NCI-H524 (cell line): ENCODE measurements around the gene ST7L.

ENCODE experiments used
- DNase-seq, 2 experiments: peaks; one replicate each; lab custom pipeline; 2025; lab: John Stamatoyannopoulos, UW

Gene ST7L

DNA sequence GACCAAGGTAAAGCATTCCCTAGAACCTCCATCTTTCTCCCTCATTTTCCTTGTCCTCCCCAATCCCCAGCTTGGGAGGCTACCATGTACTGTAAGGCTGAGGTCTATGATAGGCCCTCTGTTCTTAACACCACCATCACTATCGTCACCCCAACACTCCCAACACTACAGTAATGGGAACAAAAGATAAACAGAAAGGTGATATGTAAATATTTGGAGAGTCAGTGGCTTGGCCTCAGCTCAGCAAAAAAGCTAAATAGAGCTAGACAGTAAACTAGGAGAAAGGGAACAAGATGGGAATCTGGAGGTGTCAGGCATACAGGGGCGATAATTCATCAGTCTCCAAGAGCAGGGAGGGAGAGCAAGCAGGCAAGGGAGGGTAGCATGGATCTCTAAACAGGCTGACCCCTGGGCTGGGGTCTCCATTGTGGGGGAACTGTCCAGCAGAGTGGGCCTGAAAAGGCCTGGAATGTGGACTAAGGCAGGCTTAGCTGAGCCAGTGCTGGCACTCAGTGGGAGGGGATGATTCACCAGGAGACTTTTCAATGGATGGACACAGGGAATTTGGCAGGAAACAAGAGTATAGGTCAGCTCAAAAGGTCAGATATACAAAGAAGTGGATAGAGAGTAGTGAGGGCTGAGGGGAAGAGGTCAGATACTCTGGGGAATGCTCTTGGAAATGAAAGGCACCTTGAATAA, 103.5 kb downstream of the ST7L start:
- DNase-seq: no peak

DNA sequence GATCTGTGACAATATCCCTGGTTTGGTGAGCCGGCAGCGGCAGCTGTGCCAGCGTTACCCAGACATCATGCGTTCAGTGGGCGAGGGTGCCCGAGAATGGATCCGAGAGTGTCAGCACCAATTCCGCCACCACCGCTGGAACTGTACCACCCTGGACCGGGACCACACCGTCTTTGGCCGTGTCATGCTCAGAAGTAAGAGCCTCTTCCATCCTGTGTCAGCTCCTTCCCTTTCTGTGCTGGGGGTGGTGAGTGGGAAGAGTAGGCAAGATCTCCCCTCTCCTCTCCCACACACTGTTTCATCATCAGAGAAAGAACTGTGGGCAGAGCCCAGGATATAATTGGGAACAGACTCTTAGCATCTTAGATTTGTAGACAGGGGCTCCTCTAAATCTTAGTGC, 104.0 kb downstream of the ST7L start:
- no peak for DNase-seq

DNA sequence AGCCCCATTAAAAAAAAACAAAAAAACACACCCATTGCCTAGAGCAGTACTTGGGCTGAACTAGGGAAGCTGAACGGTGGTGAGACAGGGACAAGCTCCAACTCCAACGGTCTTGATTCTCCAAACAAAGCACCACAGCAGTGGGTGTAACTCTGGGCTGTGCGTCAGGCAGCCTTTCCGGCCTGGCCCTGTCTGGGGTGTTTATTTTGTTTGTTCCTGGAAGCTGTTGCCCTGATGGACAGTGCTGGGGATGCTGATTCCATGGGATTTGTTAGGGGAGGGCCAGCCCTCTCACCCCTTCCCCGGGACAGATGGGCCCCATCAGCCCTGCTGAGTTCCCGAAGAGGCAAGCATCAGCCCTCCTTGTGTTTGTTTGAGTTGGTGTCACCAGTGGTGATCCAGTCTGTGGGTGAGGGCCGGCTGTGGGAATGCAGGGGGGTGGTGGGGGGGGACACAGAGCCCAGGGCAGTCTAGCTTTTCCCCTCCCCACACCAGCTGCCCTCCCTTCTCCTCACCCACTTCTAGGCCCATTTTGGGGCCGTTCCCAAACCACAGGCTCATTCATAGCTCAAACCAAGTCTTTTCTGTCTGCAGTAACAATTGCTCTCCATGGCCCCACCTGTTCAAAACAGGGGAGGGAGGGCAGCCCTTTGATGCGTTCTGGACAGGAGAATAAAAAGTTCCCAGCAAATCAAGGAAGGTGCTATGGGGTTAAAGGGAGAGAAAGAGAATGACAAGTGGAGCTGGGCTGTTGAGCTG, 105.7 kb downstream of the ST7L start:
- DNase-seq: no peak

DNA sequence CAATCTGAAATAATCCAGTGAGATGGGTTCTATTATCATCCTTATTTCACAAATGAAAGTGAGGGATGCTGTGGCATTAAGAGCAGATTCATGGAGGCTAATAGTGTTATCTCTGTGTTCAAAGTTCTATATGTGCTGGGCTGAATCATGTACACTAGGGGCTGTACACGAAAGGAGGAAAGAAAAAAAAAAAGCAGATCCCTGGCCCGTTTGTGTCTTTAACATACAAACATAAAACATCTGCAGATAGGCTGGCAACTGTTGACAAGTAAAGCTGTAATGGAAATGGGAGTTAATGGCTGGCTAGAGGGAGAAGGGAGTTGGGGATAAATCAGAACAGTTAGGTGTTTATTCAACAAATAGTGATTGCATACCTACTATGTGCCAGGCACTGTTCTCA, 107.0 kb downstream of the ST7L start:
- no peak for DNase-seq

DNA sequence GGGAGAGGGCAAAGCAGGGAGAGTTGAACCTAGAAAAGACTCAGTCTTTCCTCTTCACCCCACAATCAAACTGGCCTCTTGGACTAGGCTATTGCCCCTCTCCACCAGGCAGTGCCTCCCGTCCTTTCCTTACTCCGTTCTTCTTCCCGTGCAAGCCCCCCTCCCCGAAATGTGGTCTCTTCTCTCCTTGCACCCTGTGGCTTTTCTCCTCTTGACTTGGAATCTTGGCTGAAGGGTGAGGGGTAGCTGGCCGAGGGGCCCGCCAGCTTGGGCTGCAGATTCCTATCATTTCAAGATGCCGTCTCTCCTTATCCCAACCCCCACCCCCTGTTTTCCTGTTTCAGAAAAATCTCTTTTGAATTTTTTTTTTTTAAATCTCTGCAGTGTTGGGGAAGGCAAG, 108.6 kb downstream of the ST7L start:
- DNase-seq: no peak

DNA sequence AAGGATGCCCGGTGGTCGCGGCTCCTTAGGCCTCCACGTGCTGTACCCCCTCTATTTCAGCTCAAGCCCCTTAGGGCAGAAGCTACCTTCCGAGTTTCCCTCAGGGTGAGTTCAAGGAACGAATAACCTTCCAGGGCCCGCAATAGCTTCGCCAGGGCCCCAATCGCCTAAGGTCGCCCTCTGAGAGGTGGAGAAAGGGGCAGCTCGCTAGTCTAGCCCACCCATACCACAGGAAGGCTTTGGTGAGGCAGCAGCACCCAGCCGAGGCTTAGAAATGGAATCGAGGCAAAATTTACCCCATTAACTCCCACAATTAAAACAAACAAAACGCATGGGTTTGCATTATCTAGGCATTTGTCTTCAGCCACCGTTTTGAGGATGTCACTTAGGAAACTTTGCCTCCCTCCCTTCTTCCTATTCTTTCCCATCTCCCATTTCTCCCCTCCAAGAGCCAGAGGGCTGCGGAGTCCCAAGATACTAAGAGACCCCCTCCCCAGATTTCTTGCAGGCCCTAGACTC, 109.2 kb downstream of the ST7L start:
- no peak for DNase-seq

DNA sequence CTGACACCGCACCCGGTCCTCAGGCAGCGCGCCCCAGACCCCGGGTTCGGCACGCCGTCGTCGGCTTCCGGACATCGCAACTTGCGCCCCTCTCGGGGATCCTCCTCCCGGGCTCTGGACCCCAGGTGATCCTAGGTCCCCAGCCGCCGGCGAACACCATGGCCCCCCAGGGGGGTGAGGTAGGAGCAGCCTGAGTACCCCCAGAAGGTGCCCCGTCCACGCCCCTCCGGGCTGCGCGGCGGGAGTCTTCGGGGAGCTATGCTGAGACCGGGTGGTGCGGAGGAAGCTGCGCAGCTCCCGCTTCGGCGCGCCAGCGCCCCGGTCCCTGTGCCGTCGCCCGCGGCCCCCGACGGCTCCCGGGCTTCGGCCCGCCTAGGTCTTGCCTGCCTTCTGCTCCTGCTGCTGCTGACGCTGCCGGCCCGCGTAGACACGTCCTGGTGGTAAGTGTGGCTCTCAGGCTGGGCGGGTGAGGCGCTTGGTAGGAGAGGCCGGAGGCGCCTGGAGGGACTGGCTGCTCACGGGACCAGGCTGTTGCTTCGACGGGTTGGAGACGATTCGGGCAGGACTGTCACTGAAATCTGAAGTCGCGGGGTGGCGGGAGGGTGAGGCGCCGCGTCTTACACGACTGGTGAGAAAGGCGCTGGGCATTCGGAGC, 109.8 kb downstream of the ST7L start:
- DNase-seq: no peak

DNA sequence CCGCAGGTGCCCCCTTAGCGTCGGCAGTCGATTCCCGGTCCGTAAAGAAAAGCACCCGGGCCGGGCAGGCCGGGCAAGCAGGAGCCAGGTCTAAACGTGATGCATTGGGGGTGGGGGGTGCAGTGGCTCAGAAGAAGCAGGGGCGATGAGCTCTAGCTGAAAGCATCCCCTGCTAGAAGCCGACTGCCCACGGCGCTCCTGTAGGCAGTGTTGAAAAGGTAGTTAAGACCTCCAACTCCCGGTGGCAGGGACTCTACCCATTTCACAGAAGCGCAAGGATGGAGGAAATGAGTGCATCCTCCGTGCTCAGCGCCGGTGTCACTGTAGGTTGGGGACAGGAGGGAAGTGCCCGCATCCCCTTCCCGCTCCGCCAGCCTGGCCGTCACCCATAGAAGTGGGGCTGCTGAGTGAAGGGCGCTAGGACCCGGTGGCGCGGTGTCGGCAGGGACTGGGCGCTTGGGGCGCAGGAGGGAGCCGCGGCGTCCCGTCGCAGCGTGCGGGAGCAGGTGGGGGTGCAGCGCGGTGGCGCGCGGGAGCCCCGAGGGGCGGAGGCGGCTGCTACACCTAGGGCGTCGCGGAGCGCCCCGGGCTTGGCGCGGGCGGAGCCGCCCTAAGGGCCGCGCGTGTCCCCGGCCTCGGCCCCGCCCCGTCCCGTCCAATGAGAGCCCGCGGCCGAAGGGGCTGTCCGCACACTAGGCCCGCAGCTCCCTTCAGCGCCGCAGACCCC, 110.5 kb downstream of the ST7L start, which contains the start of gene WNT2B:
Gene WNT2B, plus strand, starts transcription at position 688 of the 727 bp plus-strand sequence. CDS start 298 bp downstream, outside the sequence.
- peak in 1 of 2 experiments; percentile 21 for DNase-seq

DNA sequence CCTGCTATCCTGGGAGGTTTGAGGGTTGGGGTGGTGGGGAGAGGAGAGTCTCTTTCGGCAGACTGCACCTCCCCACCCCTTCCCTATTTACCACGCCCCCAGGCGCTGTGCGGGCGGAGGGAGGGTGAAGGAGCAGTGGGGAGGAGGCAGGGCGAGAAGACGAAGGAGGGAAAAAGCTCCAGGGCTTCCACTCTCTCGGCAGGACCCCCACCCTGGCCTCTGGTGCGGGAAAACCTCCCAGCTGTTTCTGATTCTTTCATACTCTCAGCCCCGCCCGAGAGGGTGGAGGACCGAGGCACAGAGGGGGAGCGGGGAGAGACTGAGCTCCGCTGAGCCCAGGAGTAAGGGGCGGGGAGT, 111.0 kb downstream of the ST7L start:
- DNase-seq: no peak

DNA sequence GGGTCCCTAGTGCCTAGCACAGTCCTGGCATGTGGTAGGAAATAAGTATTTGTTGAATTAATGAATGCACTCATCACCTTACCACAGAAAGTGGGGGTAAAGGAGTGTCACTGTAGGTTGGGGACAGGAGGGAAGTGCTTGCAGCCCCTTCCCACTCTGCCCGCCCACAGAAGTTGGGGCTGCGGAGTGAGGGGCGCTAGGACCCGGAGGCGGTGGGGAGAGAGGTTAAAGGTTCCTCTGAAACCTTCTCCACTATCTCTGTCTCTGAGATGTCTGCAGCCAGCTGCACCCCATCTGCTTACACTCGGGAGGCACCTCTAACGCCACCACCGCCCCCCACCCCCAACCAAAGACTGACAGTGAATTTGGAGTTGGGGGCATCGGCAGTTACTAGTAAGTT, 111.6 kb downstream of the ST7L start:
- no peak for DNase-seq

DNA sequence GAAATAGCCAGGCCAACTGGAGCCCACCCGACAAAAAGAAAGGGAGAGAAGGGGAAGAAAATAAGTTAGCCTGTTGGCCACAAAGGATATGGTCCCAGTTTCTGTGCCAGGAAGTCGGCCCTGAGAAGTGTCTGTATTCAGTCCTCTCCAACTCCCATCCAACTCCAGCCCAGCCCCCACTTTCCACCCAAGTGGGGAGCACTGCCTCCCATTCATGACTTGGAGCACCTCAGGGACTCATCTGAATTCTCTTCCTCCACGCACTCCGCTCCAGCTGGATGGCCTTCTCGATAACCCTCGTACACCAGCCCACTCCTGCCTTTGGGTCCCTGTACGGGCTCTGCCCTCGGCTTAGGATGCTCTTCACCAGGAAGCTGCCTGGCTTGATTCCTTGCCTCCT, 112.2 kb downstream of the ST7L start:
- no peak for DNase-seq

DNA sequence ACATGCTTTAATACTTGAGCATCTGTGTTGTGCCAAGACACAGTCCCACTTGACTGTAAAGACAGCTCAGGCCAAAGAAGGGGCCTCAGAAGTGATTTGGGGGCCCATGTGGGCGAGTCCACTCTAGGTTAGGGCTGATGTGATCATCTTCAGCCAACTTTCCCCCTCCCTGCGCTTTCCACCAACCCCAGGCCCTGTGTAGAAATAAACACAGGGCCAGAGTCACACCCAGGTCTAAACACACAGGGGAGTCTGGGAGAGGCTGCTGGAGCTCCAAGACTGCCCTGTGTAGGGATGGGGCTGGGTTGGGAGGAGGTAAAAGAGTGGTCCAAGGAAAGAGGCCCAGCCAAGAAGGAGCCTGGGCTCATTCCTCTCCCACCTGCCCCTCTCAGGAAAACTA, 112.6 kb downstream of the ST7L start:
- no peak for DNase-seq

DNA sequence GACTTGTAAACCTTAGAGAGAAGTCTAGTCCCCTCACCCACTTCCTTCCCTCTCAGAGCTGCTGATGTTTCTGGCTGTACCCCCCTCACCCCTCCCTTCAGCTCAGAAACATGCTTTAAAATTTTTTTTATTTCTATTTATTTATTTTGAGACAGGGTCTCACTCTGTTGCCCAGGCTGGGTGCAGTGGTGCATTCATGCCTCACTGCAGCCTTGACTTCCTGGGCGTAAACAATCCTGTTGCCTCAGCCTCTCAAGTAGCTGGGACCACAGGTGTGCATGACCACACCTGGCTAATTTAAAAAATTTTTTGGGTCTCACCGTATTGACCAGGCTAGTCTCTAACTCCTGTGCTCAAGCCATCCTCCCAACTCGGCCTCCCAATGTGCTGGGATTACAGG, 113.1 kb downstream of the ST7L start:
- no peak for DNase-seq

DNA sequence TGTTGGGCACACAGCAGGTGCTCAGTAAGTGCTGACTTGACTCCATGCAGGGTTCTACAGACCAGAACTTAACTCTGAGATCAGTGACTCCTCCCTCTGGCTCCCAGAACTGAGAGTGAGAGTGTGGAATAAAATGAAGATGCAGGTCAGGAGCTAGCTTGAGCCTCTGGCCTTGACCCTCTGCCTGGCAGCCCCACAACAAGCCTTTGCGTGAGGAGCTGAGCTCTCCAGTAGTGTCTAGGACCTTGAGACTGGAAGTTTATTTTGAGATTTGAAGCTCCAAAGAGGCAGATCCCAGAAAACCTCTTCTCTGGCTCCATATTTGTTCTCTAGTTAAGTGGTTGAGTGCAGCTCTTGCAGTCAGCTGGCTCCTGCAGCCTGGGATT, 113.5 kb downstream of the ST7L start:
- DNase-seq: no peak

DNA sequence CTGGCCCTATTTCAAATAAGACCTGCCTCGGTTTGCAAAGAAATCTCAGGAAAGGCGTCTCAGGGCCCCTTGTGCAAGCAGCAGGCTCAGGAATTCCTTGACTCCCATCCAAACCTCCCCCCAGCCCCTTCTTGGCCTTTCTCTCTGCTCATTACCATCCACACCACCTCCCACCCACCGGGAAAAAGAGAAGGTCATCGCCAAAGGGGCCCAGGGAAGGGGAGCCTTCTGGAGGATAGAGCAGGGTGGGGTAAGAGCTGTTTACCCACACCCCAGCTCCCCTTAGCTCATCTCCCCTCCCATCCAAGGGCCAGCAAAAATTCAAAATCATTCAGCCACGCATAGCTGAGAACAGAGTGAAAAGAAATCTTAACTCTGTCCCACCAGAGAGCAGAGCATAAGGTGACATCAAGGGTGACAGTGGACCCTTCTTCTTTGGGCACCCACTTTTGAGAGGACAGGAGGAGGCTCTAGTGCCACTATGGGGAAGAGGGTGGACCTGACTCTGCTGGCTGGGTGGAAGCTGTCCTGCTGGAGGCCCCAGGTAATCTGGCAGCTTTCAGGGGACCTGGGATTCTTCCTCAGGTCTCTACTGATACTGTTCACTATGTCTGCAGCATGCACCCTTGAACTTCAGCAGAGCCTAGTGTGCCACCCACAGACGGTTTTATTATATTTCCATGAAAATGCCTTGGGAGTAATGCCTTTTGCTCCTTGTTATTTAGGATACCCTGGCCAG, 114.1 kb downstream of the ST7L start:
- DNase-seq: no peak

DNA sequence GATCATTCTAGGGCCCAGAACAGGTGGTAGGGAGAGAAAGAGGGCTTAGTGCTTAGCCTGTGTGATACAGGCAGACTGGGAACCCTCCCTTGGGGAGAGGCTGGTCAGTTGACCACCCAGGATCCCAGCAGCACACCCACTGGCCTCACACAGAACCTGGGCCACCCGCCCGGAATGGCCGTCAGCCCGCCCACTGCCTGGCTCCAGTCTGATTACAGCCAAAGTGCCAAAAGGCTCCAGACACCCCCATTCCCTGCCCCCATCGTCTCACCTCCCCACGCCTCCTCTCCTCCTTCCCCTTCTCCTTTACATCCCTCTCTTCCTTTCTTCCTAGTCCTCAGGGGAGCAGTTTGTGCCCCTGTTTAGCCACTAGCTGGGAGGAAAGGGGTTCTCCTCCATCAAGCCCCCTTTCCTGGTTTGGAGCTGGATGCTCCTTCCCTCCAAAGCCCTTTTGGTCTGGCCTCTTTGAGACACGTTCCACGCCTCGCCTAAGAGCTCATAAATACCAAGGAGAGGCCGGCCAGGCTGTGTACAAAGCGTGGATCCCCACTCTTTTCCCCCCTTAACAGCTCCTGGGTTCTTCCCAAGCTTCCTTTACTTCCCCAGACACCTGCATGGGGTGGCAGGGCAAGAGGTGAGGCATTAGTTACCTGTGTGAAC, 114.8 kb downstream of the ST7L start:
- DNase-seq: no peak

DNA sequence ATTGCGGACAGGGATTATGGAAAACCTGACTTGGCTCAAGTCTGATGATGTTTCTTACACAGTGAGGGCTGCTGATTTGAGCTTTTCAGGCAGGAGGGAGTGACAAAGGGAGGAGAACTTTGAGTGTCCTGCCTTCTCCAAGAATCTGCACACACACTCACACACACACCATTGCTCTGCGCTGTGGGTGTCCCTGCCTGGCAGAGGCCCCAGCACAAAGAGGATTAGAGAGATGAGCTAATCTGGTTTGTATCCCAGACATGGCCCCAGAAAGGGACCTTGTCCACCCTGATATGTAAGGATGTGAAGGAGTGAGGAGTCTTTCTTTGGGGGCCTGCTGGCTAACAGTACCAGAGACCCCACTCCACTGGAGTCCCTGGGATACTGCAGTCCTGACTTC, 116.1 kb downstream of the ST7L start:
- peak in 1 of 2 experiments; percentile 35 for DNase-seq

DNA sequence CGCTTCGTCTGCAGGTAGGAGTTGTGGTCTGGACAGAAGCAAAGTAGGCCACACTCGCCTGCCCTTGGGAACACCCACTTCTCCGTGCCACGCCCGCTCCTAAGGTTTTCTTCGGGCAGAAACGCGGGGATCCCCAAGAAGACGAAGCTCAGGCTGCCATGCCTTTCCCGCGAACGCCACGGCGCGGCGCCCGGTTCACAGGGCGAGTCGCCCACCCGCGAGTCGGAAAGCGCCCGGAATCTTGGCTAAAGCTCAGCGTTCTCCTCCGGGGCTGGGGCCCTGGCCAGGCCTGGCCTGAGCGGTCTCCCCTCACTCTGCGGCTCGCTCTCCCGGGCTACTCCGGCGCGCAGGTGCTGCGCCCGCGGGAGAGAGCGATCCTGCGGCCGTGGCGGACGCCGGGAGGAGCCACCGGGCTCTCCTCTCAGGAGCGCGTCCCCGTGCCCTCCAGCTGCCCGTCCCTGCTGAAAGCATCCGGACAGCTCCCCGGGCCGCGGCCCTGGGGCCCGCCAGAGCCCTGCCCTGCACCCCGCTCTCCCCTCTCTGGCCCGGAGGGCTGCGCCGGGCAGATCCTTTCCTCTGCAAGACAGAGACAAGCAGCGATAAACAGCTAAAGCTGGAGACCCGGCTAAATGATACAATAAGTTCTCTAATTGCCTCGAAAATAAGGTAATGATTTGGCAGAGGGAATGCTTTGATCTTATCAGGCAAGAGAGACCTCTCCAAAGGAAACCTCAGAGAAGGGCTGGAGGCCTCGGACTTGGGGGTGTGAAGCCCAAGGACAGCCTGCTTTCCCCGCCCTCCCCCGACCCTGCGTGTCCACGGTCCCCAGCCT, 116.9 kb downstream of the ST7L start:
- DNase-seq: peak; percentile 27 to 64

DNA sequence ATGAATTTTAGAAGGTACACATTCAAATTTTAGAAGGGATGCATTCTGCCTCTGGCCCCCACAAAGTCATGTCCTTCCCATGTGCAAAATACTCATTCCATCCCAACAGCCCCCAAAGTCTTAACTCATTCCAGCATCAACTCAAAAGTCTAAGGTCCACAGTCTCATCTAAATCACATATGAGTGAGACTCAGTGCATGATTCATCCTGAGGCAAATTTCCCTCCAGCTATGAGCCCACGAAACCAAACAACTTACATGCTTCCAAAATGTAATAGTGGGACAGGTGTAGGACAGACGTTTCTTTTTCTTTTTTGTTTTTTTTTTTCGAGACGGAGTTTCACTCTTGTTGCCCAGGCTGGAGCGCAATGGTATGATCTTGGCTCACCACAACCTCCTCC, 122.7 kb downstream of the ST7L start:
- no peak for DNase-seq

DNA sequence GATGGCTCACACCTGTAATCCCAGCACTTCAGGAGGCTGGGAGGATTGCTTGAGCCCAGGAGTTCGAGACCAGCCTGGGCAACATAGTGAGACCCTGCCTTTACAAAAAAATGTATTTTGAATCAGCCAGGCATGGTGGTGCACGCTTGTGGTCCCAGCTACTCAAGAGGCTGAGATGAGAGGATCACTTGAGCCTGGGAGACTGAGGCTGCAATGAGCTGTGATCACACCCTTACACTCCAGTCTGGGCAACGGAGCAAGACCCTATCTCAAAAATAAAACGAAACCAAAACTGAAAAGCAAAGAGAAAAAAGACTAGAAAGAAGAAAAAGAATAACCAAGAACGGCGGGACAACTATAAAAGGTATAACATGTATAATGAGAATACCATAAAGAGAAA, 125.6 kb downstream of the ST7L start:
- DNase-seq: no peak
